ENCODE measurements around the gene MPV17. TPM values are rescaled to one million over a fixed set of nuclear protein-coding genes. Genes with fewer than 3 reads are reported as not detected.
"Not testable (repeated sequence)": the region's sequence is repeated elsewhere in the genome, so short reads cannot be mapped to it uniquely, and the experiment has no call there.

The MPV17 gene
- polyA plus RNA-seq, 3 donors = 74.0 to 90.5 (median 81.4) TPM

- DNase-seq (ENCODE audit: extremely low read depth in 1 of 11, low read depth in 9 of 11, low spot score in 4 of 11) = no peak
Measured at GRCh38 chr2:27307545-27308358, 15.1 kb downstream of the MPV17 start.

GRCh38 chr2:27307287-27307544, 15.7 kb downstream of the MPV17 start:
- DNase-seq (ENCODE audit: extremely low read depth in 1 of 11, low read depth in 9 of 11, low spot score in 4 of 11) = no peak

GRCh38 chr2:27306573-27307286, 16.2 kb downstream of the MPV17 start:
- DNase-seq (ENCODE audit: extremely low read depth in 1 of 11, low read depth in 9 of 11, low spot score in 4 of 11) = no peak

GRCh38 chr2:27306136-27306535, 16.8 kb downstream of the MPV17 start:
- DNase-seq (ENCODE audit: extremely low read depth in 1 of 11, low read depth in 9 of 11, low spot score in 4 of 11) = no peak

GRCh38 chr2:27305516-27305915, 17.4 kb downstream of the MPV17 start:
- no peak for DNase-seq (ENCODE audit: extremely low read depth in 1 of 11, low read depth in 9 of 11, low spot score in 4 of 11)

- no peak for DNase-seq (ENCODE audit: extremely low read depth in 1 of 11, low read depth in 9 of 11, low spot score in 4 of 11)
Measured at GRCh38 chr2:27304488-27305240, 18.2 kb downstream of the MPV17 start.

GRCh38 chr2:27303093-27304025, 19.5 kb downstream of the MPV17 start:
- DNase-seq (ENCODE audit: extremely low read depth in 1 of 11, low read depth in 9 of 11, low spot score in 4 of 11) = peak in 1 of 11 donors; percentile 59

- not testable (repeated sequence) for DNase-seq (ENCODE audit: extremely low read depth in 1 of 11, low read depth in 9 of 11, low spot score in 4 of 11)
Measured at GRCh38 chr2:27300606-27301005, 22.3 kb downstream of the MPV17 start.

GRCh38 chr2:27298391-27299080, 24.4 kb downstream of the MPV17 start:
- no peak for DNase-seq (ENCODE audit: extremely low read depth in 1 of 11, low read depth in 9 of 11, low spot score in 4 of 11)

- no peak for DNase-seq (ENCODE audit: extremely low read depth in 1 of 11, low read depth in 9 of 11, low spot score in 4 of 11)
Measured at GRCh38 chr2:27297195-27297594, 25.7 kb downstream of the MPV17 start.

- DNase-seq (ENCODE audit: extremely low read depth in 1 of 11, low read depth in 9 of 11, low spot score in 4 of 11) = no peak
Measured at GRCh38 chr2:27296481-27296880, 26.4 kb downstream of the MPV17 start.

- DNase-seq (ENCODE audit: extremely low read depth in 1 of 11, low read depth in 9 of 11, low spot score in 4 of 11) = no peak
Measured at GRCh38 chr2:27294928-27295327, 28.0 kb downstream of the MPV17 start.

GRCh38 chr2:27291865-27292264, 31.0 kb downstream of the MPV17 start:
- DNase-seq (ENCODE audit: extremely low read depth in 1 of 11, low read depth in 9 of 11, low spot score in 4 of 11) = no peak

GRCh38 chr2:27290549-27290948, 32.3 kb downstream of the MPV17 start:
- no peak for DNase-seq (ENCODE audit: extremely low read depth in 1 of 11, low read depth in 9 of 11, low spot score in 4 of 11)

- DNase-seq (ENCODE audit: extremely low read depth in 1 of 11, low read depth in 9 of 11, low spot score in 4 of 11) = no peak
Measured at GRCh38 chr2:27288610-27289009, 34.3 kb downstream of the MPV17 start.

GRCh38 chr2:27285481-27285880, 37.4 kb downstream of the MPV17 start:
- no peak for DNase-seq (ENCODE audit: extremely low read depth in 1 of 11, low read depth in 9 of 11, low spot score in 4 of 11)

GRCh38 chr2:27284996-27285395, 37.9 kb downstream of the MPV17 start:
- no peak for DNase-seq (ENCODE audit: extremely low read depth in 1 of 11, low read depth in 9 of 11, low spot score in 4 of 11)

GRCh38 chr2:27282892-27283291, 40.0 kb downstream of the MPV17 start:
- DNase-seq (ENCODE audit: extremely low read depth in 1 of 11, low read depth in 9 of 11, low spot score in 4 of 11) = no peak
